Suprapubic skin (tissue), 3 donors: ENCODE results near the gene TCERG1L.

Experiments used
- CTCF ChIP-seq, 2 donors: fragments of 200-600 bp in 1 of 2; fragments of 450-650 bp in 1 of 2; sonication (generic) in 1 of 2; IDR thresholded peaks; one replicate each; pipeline ENCODE4 v1.5.1; 2016 to 2019; ENCODE audit warnings: antibody characterized with exemption in 2 of 2, mild to moderate bottlenecking in 1 of 2, moderate library complexity in 1 of 2
- EP300 ChIP-seq: sonication (generic); formaldehyde crosslinking; IDR thresholded peaks from one replicate; pipeline ENCODE4 v1.6.1; 2017; ENCODE audit warnings: antibody characterized with exemption
- POLR2A ChIP-seq, 2 donors: fragments of 450-650 bp; IDR thresholded peaks; one replicate each; pipeline ENCODE4 v1.6.1; 2017; ENCODE audit warnings: antibody characterized with exemption in 2 of 2, mild to moderate bottlenecking in 2 of 2, moderate library complexity in 2 of 2

DNA sequence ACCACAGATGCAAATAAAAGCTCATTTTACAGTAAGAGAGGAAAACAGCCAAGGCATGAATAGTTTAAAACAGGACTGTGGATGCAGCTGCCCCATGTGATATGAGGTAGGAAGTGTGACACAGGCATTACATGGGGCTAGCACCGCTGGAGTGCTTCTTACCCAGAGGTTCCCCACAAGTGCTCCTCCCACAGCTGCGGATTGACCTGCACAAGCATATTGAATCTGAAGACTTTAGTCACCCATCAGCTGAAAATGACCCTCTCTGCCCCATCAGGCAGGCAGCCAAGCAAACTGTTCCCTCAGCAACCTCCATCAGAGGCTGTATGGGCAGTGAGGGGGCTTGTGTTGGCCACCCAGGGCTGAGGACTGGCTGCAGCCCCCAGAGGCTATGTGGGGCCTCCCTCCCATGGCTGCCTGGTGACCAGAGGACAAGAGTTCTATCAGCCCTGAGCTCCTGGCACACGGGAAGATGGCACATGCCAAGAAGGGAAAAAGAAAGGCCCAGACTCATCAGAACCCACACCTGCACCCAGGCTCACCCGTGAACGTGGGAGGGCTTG, 98.7 kb downstream of the TCERG1L start:
- TF ChIP-seq CTCF (IDR thresholded peaks at IDR 0.05) (no peak), POLR2A (IDR thresholded peaks at IDR 0.05) (no peak), EP300 (no peak)
